Smooth muscle cell (in vitro differentiated cells): ENCODE results near the gene DCLK3. TPM values are rescaled to one million over a fixed set of nuclear protein-coding genes. Genes with fewer than 3 reads are reported as not detected.

Experiments
- DNase-seq: peaks from one replicate; lab custom pipeline; 2025; ENCODE audit not compliant: unreplicated experiment; lab: John Stamatoyannopoulos, UW
- H2AFZ ChIP-seq: fragments of 200-600 bp; sonication (generic); 2 replicates; pipeline ENCODE4 v1.6.0; 2016; ENCODE audit warnings: antibody characterized with exemption, low read depth, mild to moderate bottlenecking
- H3F3A ChIP-seq: fragments of 200-600 bp; sonication (generic); 2 replicates; pipeline ENCODE4 v1.6.0; 2017; ENCODE audit warnings: antibody characterized with exemption, low read depth
- H3K27ac ChIP-seq: fragments of 200-600 bp; sonication (generic); 2 replicates; pipeline ENCODE4 v1.5.1; 2016; ENCODE audit warnings: low read depth, mild to moderate bottlenecking
- H3K27me3 ChIP-seq: fragments of 200-600 bp; sonication (generic); 2 replicates; pipeline ENCODE4 v1.6.1; 2016; ENCODE audit warnings: low read depth, mild to moderate bottlenecking
- H3K36me3 ChIP-seq: fragments of 200-600 bp; sonication (generic); 2 replicates; pipeline ENCODE4 v1.5.1; 2016; ENCODE audit warnings: low read depth
- H3K4me1 ChIP-seq: fragments of 200-600 bp; sonication (generic); 2 replicates; pipeline ENCODE4 v1.5.1; 2016; ENCODE audit warnings: low read depth
- H3K4me2 ChIP-seq: fragments of 200-600 bp; sonication (generic); 2 replicates; pipeline ENCODE4 v1.6.0; 2016; ENCODE audit warnings: mild to moderate bottlenecking
- H3K4me3 ChIP-seq: fragments of 200-600 bp; sonication (generic); 2 replicates; pipeline ENCODE4 v1.5.1; 2016; ENCODE audit warnings: mild to moderate bottlenecking
- H3K79me2 ChIP-seq: fragments of 200-600 bp; sonication (generic); 2 replicates; pipeline ENCODE4 v1.6.0; 2016; ENCODE audit warnings: low read depth, mild to moderate bottlenecking
- H3K9ac ChIP-seq: fragments of 200-600 bp; sonication (generic); 2 replicates; pipeline ENCODE4 v1.6.0; 2016; ENCODE audit warnings: low read depth
- H3K9me3 ChIP-seq: fragments of 200-600 bp; sonication (generic); replicated peaks from 2 replicates; pipeline ENCODE4 v1.5.1; 2016; ENCODE audit warnings: low read depth
- H4K20me1 ChIP-seq: fragments of 200-600 bp; sonication (generic); 2 replicates; pipeline ENCODE4 v1.6.0; 2016; ENCODE audit warnings: low read depth
- WGBS: methylation state at CpG from one replicate; pipeline ENCODE4 v1.1.7; 2016; ENCODE audit warnings: low lambda C conversion rate; 5-methylcytosine and 5-hydroxymethylcytosine counted together
- polyA plus RNA-seq: library from polyadenylated mRNA; unstranded; fragments of >200 nt; fragmentation: Nextera tagmentation; extraction: Ambion mirVana; gene quantifications from 2 replicates; pipeline ENCODE4 v1.2.1, GENCODE V29; 2016
- total RNA-seq: library from RNA; depleted of rRNA; stranded (reverse); fragments of >200 nt; gene quantifications from 2 replicates; pipeline ENCODE4 v1.2.3, GENCODE V29; 2014
- TF ChIP-seq, protein P1 (sequence below): fragments of 200-600 bp; sonication (generic); IDR thresholded peaks from 2 replicates; pipeline ENCODE4 v1.5.1; 2017; ENCODE audit warnings: borderline replicate concordance, mild to moderate bottlenecking, antibody characterized with exemption; ENCODE audit not compliant: insufficient read depth, poor library complexity, severe bottlenecking

Gene DCLK3
- total and polyA plus RNA-seq, 2 experiments from 2014 or later, result not detected

DNA sequence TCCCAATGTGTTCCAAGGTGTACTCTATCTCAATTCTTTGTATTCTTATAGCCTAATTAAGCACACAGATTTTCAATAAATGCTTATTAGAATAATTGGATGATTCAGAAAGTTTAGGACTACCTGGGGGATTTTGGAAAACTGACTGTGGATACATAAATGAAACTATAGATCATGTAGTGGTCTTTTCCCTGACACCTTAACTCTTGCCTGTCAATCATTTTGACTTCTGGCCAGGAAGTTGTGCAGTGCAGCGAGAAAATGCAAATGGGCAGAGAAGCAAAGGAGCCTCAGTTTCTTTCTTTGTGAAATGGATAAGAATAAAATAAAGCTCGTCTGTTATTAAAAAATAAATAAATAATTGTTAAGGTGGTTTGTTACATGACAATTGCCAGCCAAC is 47.4 kb upstream of the DCLK3 start:
- H3K36me3 ChIP-seq, result no peaks in the 10 kb centered on the region
- 85% methylated on average over 2 of the region's 2 CpGs for WGBS
- no peak overlapping the region for H3K4me3 ChIP-seq
- TF ChIP-seq, protein P1, sequence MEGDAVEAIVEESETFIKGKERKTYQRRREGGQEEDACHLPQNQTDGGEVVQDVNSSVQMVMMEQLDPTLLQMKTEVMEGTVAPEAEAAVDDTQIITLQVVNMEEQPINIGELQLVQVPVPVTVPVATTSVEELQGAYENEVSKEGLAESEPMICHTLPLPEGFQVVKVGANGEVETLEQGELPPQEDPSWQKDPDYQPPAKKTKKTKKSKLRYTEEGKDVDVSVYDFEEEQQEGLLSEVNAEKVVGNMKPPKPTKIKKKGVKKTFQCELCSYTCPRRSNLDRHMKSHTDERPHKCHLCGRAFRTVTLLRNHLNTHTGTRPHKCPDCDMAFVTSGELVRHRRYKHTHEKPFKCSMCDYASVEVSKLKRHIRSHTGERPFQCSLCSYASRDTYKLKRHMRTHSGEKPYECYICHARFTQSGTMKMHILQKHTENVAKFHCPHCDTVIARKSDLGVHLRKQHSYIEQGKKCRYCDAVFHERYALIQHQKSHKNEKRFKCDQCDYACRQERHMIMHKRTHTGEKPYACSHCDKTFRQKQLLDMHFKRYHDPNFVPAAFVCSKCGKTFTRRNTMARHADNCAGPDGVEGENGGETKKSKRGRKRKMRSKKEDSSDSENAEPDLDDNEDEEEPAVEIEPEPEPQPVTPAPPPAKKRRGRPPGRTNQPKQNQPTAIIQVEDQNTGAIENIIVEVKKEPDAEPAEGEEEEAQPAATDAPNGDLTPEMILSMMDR, result no peak
- DNase-seq, result no peak
- no peaks in the 10 kb centered on the region for H3F3A ChIP-seq
- H4K20me1 ChIP-seq, result no peaks in the 10 kb centered on the region
- no peaks in the 10 kb centered on the region for H3K79me2 ChIP-seq
- no peaks in the 10 kb centered on the region for H3K9me3 ChIP-seq
- no peak overlapping the region for H3K9ac ChIP-seq
- H3K27ac ChIP-seq, result no peak overlapping the region
- no peak overlapping the region for H2AFZ ChIP-seq
- no peaks in the 10 kb centered on the region for H3K27me3 ChIP-seq
- H3K4me2 ChIP-seq, result no peak overlapping the region
- H3K4me1 ChIP-seq, result no peaks in the 10 kb centered on the region

DNA sequence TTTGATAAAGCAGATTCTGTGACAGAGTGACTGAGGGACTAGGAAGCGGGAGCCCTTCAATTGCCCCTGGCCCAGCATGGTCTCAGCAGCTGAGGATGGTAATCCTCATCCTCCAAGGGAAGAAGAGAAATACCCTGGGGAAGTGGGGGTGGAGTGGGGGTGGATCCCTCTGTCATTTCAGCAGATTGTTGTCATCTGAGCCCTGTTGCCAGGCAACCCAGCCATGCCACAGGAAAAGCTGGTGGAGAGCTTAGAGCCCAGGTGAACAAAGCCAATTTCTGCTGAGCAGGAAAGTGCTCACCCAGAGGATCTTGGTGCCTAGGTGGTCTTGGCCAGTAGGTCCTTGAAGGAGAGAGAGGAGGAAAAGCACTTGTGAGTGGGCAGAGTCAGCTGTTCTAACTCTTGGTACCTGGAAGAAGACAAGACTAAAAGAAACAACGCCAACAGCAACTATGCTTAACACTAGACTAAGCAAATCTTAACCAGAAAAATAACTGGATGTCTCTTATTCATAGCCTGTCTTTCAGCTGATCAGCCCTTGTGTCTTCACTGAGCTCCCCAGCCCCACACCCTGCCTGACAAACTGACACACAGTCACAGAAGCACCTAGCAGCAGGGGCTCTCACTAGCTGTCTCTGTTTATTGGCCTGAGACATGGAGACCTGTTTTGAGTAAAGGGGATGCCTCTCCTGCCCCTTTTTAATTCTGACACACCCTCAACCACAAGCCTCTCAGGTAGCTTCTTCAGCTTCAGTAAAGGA is 40.1 kb upstream of the DCLK3 start:
- Histone ChIP-seq H3K36me3 (no peaks in the 10 kb centered on the region), H3K79me2 (no peaks in the 10 kb centered on the region), H4K20me1 (no peaks in the 10 kb centered on the region), H3K4me2 (no peak overlapping the region), H3K27me3 (no peaks in the 10 kb centered on the region), H3F3A (no peaks in the 10 kb centered on the region), H3K9me3 (peaks cover 6% of the 10 kb centered on the region), H3K27ac (no peak overlapping the region), H3K4me1 (no peaks in the 10 kb centered on the region), H3K9ac (no peak overlapping the region), H2AFZ (no peak overlapping the region), H3K4me3 (no peak overlapping the region)
- no peak for DNase-seq
- WGBS, result 94% methylated on average over 2 of the region's 2 CpGs
- TF ChIP-seq, protein P1, result no peak

DNA sequence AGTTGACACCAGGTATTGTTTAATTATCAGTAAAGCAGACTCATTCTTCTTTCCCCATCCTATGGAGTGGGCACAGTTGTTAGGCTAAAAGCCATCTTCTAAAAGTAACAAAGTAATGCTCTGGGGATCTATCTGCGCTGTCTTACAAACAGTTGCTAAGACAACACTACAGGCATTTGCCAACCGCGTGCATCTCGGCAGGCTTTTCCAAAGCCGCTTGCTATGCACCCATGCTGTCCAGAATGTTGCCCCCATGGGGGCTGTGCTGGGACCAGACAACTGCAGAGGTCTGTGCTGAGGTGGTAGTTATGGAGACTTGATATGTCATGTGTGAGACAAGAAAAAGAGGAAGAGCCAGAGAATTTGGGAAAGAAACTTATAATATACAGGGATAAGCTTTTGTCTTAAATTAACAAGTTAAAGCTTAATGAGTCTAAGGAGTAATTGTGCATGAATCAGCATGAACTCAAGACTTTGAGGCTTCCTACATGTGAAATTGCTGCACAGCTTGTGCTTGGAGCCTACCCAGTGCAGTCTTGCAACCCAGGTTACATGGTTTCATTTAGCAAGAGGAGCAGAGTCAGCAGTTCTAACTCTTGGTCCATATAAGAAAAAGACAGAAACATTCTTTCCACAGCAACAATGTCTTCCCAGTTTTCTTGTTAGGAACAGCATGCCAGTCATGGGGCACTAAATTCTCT is 38.9 kb upstream of the DCLK3 start:
- Histone ChIP-seq H3K9ac (no peak overlapping the region), H3K36me3 (no peaks in the 10 kb centered on the region), H3K4me2 (no peak overlapping the region), H4K20me1 (no peaks in the 10 kb centered on the region), H3K4me3 (no peak overlapping the region), H3F3A (no peaks in the 10 kb centered on the region), H3K27me3 (no peaks in the 10 kb centered on the region), H3K9me3 (peaks cover 6% of the 10 kb centered on the region), H2AFZ (no peak overlapping the region), H3K27ac (no peak overlapping the region), H3K4me1 (no peaks in the 10 kb centered on the region), H3K79me2 (no peaks in the 10 kb centered on the region)
- WGBS, result 97% methylated on average over 5 of the region's 5 CpGs
- TF ChIP-seq, protein P1, result no peak
- DNase-seq, result no peak
